Measurements from ENCODE around the gene PRKAR1B.
"Not testable (repeated sequence)": the region's sequence is repeated elsewhere in the genome, so short reads cannot be mapped to it uniquely, and the experiment has no call there.

The PRKAR1B gene

DNA sequence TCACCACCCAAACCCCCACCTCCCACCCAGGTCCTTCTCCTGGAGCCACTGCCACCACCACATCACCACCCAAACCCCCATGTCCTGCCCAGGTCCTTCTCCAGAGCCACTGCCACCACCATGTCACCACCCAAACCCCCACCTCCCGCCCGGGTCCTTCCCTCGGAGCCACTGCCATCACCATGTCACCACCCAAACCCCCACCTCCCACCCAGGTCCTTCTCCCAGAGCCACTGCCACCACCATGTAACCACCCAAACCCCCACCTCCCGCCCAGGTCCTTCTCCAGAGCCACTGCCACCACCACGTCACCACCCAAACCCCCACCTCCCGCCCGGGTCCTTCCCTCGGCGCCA lies 175.5 kb downstream of the PRKAR1B start:
- not testable (repeated sequence) for DNase-seq

DNA sequence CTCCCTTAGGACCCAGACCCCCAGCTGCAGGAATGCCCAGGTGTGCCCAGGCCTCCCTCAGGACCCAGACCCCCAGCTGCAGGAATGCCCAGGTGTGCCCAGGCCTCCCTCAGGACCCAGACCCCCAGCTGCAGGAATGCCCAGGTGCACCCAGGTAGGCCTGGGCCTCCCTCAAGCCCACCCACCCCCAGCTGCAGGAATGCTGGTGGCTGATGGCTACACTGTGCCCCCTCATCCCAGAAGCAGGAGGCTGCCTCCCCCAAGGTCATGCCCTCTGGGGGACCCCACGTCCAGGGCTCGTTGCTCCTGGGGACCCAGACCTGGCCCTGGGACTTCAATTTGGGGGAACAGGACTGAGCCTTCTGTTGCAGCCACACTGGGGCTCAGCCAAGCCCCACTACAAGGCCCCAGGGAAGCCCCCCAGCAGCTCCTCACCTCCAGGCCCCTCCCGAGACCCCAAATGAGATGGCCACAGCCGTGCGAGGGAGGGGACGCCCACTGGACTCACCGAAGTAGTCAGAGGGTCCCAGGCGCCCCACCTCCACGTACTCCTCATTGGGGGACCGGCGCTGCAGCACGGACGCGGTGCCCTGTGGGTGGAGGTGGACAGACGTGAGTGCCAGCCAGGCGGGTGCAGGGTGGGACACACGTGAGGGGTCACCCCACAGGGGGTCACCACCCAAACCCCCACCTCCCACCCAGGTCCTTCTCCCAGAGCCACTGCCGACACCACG lies 176.0 kb downstream of the PRKAR1B start:
- DNase-seq = no peak

DNA sequence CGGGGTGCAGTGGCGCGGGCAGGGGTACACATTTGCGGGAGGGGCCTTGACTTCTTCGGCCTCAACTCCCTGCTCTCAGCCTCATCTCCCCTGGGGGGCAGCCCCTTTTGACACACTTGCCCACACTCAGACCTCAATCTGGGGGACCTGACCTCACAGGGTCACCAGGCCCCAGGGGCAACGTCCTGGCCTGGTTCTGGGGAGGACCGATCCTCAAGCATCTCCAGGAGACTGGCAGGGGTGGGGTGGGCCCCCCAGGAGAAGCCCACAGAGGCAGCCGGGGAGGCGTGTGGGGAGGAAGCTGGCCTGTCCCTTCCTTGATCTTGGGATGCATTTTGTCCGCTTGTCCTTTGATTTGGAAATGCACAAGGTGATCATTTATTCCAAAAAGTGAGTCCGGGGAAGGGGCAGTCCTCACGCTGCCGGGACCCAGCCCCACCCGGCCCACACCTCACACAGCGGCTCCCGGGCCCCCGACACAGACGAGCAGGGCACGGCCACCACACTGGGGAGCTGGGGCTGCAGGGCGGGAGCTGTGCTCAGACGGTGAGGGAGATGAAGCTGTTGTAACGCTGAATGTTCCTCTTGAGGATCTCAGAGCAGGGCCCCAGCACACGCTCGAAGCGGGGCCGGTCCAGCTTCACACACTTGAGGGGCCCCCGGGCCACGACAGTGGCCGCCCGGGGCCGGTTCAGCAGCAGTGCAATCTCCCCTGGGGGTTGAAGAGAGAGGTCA lies 177.0 kb downstream of the PRKAR1B start:
- DNase-seq = no peak

DNA sequence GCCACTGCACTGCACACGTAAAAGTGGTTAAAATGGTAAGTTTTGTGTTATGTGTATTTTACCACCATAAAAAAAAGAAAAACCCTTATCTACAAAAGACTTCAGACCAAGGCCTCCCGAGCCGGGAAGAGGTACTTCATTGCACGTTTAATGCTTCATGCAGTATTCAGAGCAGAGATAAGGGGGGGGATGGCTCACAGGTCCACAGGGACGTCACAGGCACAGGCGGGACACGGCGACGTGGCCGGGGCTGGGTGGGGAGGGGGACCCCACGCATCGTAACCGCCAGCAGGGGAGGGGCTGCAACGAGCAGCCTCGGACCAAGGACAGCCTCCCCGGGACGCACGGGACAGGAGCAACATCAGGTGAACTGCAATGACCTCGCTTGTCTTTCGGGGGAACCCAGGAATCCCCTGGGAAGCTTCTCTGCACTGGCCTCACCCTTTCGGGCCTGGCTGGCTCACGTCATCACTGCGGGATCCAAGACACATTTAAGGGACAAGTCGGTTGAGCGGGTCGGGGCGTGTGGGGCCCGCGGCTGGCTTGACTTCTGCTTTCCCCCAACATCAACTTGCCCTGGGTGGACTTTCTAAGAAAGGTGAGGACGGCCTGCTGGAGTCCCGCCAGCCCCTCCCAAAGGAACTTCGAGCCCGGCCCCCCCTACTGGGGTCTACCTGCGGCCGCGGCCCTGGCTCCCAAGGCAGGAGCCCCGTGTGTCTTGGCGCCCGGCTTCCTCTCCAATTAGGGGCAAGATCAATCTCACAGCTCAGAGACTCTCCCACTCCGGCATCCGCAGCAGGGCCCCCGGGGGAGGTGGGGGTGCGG lies 177.8 kb downstream of the PRKAR1B start:
- no peak for DNase-seq

DNA sequence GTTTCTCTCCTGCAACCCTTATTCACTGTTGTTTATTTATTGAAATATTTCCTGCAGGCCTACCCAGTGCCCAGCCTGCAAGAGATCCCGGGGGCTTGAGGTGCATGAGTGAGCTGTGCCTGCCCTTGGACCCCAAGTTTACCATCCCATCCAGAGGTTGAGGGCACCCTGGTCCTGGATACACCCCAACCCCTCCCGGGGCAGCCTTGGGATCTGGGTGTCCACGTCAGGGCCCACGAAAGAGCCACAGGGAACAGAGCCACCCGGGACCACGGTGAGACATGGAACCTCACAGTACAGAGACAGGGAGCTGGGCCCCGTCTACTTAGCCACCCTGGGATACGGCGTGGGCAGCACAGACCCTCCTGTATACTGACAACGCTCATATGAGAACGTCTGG lies 178.7 kb downstream of the PRKAR1B start:
- no peak for DNase-seq

DNA sequence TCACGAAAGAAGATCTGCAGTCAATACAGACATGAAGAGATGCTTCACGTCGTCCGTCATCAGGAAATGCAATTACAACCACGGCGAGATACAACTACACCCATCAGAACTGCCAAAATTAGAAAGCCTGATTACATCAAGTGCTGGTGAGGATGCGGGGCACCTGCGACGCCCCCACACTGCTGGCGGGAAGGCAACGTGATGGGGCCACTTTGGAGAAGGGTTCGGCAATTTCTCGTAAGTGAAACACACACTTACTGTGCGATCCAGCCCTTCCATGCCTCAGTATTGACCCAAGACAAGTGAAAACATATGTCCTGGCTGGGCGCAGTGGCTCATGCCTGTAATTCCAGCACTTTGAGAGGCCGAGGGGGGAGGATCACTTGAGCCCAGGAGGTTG lies 181.6 kb downstream of the PRKAR1B start:
- no peak for DNase-seq

DNA sequence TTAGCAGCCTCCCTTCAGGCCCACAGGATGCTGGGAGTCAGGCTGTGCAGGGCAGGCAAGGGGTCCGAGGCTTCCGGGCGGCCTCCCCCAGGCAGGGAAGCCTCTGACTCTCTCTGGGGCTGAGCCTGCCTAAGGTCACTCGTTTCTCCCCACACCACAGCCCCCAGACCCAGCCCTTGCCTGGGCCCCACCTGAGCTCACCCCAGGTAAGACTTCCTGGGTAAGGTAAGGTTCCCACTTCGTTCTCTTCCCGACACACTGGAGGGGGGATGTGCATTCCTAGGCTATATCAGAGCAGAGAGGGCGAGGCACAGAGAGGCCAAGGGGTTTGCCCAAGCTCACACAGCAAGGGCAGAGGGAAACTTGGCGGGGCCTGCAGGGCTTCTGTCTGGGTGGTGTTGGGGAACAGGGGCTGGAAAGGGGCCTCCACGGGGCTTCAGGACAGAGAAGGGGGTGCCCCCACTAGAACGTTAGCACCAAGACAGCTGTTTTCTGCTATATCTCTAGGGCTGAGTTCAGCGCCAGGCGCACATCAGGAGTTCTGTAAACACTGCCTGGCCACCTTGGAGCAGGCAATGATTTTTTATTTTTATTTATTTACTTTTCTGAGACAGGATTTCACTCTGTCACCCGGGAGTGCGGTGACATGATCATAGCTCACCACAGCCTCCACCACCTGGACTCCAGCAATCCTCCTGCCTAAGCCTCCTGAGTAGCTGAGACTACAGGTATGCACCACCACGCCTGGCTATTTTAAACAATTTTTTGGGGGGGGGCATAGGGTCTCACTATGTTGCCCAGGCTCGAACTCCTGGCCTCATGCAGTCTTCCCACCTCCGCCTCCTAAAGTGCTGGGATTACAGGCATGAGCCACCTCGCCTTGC lies 182.5 kb downstream of the PRKAR1B start:
- DNase-seq = no peak

DNA sequence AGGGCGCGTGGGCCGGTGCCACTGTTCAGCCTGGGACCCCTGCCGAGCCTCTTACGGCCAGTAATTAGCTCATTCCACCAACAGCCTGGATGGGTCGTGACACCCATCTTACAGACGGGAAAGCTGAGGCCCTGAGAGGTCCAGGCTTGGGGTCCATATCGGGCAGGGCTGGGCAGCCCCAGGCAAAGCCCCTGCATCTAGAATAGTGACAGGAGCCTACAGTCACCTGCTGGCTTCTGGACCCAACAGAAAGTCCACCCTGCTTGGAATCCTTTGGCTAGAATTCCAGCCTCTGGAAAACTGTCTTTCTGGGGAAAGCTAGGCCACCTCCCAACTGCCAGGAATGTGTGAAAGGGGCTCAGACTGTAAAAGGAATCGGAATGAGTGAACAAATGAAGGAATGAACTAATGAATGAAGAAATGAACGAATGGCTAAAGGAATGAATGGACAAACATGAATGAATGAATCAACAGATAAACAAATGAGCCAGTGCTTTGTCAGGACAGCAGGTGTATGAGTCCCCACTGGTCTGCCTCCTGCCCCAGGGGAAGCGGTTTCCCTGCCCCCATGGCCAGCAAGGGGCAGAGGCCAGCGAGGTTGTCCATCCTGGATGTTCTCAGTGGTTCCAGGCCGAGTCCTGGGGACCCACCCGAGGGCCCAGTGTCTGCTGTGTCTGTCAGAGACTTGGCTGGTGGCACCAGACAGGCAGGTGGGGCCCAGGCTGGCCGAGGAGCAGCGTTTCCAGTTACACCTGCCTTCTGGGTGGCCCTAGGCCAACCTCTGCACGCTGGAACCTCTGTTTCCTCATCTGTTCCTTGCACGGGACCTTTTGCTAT lies 183.4 kb downstream of the PRKAR1B start:
- no peak for DNase-seq

DNA sequence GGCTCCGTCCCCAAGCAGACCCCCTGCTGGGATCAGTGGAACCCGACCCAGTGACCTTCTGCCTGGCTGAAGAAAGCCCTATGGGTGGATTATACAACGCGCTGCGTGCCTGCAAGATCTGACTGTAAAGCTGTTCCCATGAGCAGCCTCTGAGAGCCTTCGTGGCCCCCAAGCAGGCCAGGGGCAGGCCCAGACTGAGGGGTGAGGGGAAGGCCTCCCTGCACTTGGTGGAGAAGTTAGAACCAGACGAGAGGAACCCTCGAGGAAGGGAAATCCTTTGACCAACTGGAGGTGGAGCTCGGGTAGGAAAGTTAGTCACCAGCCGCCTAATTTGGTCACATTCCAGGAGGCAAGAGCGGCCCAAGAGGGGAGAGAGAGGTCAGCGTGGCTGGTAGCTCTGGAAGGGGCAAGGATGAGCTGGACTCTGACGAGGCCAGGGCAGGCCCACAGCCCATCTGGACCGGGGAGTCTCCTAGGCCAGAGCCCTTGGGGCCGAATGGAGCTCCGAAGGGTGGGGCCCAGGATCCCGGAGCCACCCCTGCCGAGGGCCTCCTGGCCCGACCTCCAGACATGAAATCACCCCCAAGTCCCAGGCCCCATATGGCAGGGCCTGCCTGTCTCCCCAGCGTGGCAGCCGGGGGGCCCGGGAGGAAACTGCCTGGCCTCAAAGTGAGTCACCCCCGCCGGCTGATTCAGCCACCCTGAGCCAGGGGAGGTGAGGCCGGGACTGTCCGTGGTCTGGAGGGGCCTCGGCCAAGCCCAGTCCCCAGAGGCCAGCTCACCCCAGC lies 184.2 kb downstream of the PRKAR1B start:
- no peak for DNase-seq

DNA sequence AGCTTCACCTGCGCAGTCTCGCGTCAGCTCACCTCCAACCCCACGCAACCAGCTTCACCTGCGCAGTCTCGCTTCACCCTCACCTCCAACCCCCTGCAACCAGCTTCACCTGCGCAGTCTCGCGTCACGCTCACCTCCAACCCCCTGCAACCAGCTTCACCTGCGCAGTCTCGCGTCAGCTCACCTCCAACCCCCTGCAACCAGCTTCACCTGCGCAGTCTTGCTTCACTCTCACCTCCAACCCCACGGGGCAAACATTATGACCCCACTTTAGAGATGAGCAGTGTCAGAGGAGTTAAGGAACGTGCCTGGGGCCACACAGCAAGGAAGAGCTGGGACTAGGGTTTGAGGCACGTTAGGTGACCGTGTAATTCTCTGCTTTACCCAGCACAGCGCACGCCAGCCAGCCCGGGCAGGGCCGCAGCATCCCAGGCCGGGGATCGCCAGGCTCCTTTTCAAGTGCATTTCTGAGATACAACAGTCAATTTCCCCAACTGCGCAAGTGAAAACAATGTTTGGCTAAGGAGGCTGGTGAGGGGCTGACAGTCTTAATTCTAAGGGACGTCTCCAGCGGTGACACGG lies 184.9 kb downstream of the PRKAR1B start:
- DNase-seq = no peak

DNA sequence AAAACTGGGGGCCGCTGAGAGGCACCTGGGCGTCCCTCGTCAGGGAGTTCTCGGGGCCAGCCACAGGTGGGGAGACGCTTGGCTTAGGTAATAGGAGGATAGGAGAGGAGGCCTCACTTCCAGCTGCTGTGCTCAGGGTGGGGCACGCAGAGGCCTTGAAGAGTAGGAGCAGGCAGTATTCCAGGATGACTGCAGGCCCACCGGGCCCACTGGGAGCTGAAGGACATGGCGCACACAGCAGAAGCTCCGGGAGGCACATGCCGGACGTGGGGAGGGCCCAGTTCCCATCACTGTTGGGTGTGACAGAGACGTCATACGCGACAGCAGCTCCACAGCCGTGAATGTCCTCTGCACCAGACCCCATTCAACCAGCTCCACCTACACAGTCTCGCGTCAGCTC lies 185.4 kb downstream of the PRKAR1B start:
- no peak for DNase-seq

DNA sequence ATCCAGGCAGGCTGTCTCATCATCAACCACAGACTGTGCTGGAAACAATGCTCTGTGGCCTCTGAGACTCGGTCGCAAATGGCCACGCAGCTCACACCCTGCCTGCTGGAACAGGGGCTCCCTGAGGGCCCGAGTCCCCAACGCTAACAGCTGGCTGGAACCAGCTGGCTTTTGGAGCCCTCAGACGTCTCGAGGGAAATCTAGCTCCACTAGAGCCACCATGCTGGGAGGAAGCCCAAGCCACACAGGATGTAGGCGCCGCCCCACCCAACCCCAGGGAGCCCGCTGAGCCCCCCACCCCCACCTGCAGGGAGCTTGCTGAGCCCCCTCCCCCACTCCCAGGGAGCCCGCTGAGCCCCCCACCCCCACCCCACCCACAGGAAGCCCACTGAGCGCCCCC lies 186.1 kb downstream of the PRKAR1B start:
- DNase-seq = no peak

DNA sequence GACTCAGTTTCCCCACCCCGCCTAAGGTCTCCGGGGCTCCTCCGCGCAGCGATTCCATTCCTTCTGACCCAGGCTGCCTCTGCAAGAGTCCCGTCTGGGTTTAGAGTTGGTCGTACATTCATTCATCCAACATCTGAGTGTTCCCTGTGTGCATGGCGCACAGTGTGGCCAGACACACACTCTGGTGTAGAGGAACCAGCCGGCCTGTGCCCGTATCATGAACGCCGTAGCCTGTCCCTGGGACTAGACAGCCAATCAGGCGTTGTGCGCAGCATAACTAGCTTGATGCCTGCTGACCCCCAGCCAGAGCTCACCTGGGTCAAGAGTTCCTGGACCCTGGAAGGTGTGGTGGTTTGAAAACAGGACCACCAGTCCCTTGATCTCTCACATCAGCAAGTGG lies 186.5 kb downstream of the PRKAR1B start:
- no peak for DNase-seq

DNA sequence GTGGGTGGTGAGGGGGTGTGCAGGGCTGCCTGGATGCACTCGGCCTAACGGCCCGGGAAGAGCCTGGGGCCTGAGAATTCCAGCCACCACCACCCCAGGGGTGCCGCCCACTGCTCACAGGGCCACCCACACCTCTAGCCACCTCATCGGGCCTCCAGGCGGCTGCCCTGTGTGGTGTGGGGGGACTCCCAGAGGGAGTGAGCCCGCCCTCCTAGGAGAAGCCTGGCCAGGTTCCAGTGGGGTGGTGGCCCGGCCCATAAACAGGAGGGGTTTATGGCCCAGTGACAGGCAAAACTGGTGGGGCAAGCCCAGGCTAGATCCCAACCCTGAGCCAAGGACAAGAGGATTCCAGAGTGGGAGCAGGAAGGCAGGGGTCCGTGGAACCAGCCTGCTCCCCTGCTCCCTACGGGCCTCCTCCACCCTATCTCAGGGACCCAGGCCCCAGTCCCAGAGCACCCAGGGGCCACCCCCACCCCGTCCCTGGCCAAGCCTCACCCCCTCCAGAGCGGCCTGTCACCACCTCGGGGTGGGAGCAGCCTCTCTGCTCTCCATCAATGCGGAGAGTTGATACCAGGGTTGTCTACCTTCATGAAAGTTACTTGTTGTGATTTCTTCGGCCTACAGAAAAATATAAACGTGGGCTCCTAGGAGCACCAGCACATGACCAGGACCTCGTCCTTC lies 187.2 kb downstream of the PRKAR1B start:
- no peak for DNase-seq

DNA sequence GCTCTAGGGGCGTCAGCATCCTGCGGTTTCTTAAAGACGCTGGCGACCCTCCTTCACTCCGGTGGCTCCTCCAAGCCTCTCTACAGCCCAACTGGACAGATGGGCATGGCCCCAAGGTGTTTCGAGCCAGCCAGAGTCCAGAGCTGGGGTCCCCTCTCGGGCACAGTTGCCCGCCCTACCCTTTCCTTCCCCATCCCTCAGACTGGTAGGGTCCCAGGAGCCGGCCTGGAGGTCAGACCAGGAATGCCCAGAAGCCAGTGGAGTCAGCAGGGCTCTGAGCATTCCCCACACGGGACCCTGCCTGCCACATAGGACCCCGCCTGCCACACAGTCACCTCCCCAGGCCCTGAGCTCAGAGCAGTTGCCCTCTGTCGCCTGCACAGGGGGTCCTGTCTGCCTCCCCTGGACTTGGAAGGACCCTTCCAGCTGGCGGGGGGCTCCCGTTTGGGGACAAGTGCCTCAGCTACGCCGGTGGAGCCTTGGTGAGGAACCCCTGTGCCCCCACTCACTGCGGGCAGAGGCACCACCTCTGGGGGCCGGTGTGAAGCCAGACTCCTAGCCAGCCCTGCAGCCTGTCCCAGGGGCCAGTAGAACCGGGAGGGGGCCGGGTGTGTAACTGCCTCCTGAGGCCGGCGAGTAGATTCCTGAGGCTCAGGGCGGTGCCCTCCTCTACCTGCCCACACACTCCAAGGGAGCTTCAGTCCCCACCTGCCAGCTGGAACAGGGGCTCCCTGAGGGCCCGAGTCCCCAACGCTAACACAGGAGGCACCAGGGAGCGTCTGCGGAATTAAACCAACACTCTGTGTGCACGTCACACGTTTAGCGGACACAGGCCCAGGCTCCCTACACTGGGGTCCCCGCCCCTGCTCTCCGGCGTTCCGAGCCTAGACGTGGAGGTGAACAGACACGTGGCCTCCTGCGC lies 188.1 kb downstream of the PRKAR1B start:
- no peak for DNase-seq

DNA sequence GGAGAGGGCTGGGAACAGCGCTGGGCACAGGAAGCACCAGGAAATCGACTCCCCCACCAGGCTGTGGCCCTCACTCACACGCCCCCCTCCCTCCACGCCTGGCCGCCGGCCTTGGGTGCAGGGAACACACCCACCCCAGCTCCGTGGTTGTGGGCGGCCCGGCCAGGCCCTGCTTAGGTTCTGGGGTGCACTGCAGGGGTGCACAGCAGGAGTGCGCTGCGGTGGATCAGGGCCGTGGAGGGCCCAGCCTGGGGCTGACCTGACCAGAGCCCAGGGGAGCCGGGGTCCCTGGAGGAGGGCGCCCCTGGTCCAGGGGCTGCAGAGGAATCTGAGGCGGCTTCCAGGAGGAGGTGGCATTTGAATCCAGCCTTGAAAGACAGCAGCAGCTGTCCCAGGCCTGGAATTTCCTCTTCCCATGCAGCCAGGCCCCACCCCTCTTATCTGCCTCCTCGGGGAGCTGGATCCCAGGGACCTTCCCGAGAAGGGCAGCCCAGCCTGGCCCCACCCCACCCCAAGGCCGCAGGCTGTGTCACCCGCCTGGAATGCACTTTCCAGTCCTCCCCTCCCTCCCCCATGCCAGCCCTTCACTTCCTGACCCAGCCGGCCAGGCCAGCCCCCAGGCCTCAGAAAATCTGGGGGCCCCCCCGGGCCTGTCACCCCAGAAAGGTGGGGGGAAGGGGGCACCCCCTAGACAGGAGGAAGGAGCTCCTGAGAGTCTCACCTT lies 189.0 kb downstream of the PRKAR1B start:
- DNase-seq = no peak

DNA sequence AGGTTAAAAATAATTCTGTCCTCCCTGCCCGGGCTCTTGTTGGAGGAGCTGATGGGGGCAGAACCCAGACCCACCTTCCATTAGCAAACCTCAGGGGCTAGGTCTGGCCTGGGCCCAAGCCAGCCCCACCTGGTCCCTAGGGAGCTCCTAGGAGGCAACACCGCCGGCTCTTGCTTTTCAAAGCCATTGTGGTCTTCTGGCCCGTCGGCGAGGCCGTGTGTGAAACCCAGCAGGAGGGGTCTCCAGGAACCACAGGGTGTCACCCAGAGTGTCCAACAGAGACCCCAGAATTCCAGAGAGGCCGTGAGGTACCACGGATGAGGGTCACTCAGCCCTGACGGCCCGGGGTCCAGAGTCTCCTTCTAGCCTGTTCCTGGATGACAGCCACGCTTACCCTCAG lies 190.8 kb downstream of the PRKAR1B start:
- DNase-seq = no peak

DNA sequence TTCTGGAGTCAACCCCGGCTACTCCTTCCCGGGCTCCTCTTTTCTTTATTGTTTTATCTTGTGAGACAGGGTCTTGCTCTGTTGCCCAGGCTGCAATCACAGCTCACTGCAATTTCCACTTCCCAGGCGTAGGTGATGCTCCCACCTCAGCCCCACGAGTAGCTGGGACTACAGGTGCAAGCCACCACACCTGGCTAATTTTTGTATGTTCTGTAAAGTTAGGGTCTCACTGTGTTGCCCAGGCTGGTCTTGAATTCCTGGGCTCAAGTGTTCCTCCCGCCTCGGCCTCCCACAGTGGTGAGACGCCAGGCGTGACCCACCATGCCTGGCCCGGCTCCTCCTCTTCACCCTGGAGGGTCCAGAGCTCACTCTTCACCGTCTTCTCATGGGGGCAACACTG lies 192.1 kb downstream of the PRKAR1B start:
- no peak for DNase-seq

All from activated CD4-positive, alpha-beta T cell treated with anti-CD3 and anti-CD28 coated beads, Interleukin-10, Interleukin-2, amounts not matched to agents 100 ng/mL and 50 ng/mL, durations not matched to agents 16 hours and 8 hours (primary cell).